Amniotic stem cell (primary cell): ENCODE measurements around the gene SLC13A4.

Source experiments
- DNase-seq: peaks from one replicate; lab custom pipeline; 2025; lab: John Stamatoyannopoulos, UW

The SLC13A4 gene

GRCh38 chr7:135719688-135720087 is 8.3 kb downstream of the SLC13A4 start:
- DNase-seq: no peak

- no peak for DNase-seq
Observed at GRCh38 chr7:135718794-135719437, 9.1 kb downstream of the SLC13A4 start.

GRCh38 chr7:135718219-135718618 is 9.8 kb downstream of the SLC13A4 start:
- no peak for DNase-seq

GRCh38 chr7:135717693-135718092 is 10.3 kb downstream of the SLC13A4 start:
- DNase-seq: no peak

GRCh38 chr7:135716677-135717238 is 11.2 kb downstream of the SLC13A4 start:
- peak; percentile 15 for DNase-seq

- no peak for DNase-seq
Observed at GRCh38 chr7:135715673-135716072, 12.3 kb downstream of the SLC13A4 start.

- DNase-seq: no peak
Observed at GRCh38 chr7:135715055-135715522, 12.9 kb downstream of the SLC13A4 start.

GRCh38 chr7:135714534-135715009 is 13.4 kb downstream of the SLC13A4 start:
- peak; percentile 65 for DNase-seq

GRCh38 chr7:135713836-135714470 is 14.0 kb downstream of the SLC13A4 start:
- peak; percentile 19 for DNase-seq

- no peak for DNase-seq
Observed at GRCh38 chr7:135712796-135713195, 15.2 kb downstream of the SLC13A4 start.

- no peak for DNase-seq
Observed at GRCh38 chr7:135712182-135712782, 15.7 kb downstream of the SLC13A4 start.

GRCh38 chr7:135711139-135711469 is 16.9 kb downstream of the SLC13A4 start:
- DNase-seq: no peak

GRCh38 chr7:135710417-135711138 is 17.4 kb downstream of the SLC13A4 start:
- DNase-seq: no peak

GRCh38 chr7:135709508-135709907 is 18.5 kb downstream of the SLC13A4 start:
- DNase-seq: no peak

GRCh38 chr7:135708041-135708440 is 19.9 kb downstream of the SLC13A4 start:
- DNase-seq: no peak

- DNase-seq: no peak
Observed at GRCh38 chr7:135707570-135707966, 20.4 kb downstream of the SLC13A4 start.

GRCh38 chr7:135706858-135707569 is 21.0 kb downstream of the SLC13A4 start:
- DNase-seq: no peak

GRCh38 chr7:135706038-135706742 is 21.8 kb downstream of the SLC13A4 start:
- no peak for DNase-seq

- DNase-seq: no peak
Observed at GRCh38 chr7:135704698-135705097, 23.3 kb downstream of the SLC13A4 start.

GRCh38 chr7:135704074-135704473 is 23.9 kb downstream of the SLC13A4 start:
- no peak for DNase-seq
